SH-SY5Y (cell line): ENCODE results near the gene ZMIZ1.

Source experiments
- GATA2 ChIP-seq: IDR thresholded peaks from 2 replicates; pipeline ENCODE4 v1.6.1; 2011; ENCODE audit warnings: mild to moderate bottlenecking, low read depth, low read length
- GATA3 ChIP-seq: IDR thresholded peaks from 2 replicates; pipeline ENCODE4 v1.6.1; 2011; ENCODE audit warnings: low read depth, mild to moderate bottlenecking, low read length, moderate library complexity

ZMIZ1 gene

DNA sequence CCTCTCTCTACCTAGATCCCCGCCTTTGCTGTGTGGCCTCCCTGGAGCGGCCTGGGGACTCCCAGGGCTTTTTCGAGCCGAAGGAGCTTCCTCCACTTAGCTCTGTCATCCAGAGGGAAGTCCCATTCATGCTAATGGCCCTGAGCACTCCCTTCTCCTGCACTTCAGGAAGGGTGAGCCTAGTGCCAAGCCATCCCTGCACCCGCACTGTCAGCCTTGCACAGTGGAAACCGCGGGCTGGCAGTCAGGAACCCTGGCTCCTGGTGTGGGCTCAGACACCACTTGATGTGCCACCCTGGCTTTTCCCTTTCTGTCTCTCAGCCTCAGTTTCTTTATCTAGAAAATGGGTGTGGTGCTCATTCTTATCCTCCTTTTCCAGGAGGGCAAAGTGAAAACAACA, 131.6 kb downstream of the ZMIZ1 start:
- no peak for TF ChIP-seq GATA2
- no peak for TF ChIP-seq GATA3

DNA sequence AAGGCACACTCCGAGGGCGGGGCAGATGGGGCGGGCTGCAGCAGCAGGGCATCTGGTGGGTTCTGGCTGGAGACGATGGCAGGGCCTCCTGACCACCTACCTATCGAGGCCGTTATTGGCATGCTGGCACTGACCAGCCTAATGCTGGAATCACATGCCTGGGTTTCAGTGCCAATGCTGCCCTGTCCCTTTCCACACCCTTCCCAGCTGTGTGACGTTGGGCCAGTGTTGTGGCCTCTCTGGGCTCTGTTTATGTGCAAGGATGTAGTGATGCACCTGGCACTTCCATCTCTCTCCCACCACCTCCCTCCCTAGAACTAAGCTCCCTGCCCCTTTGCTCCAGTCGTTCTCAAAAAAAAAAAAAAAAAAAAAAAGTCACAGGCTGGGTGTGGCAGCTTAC, 132.9 kb downstream of the ZMIZ1 start:
- TF ChIP-seq GATA2 (no peak), GATA3 (no peak)

DNA sequence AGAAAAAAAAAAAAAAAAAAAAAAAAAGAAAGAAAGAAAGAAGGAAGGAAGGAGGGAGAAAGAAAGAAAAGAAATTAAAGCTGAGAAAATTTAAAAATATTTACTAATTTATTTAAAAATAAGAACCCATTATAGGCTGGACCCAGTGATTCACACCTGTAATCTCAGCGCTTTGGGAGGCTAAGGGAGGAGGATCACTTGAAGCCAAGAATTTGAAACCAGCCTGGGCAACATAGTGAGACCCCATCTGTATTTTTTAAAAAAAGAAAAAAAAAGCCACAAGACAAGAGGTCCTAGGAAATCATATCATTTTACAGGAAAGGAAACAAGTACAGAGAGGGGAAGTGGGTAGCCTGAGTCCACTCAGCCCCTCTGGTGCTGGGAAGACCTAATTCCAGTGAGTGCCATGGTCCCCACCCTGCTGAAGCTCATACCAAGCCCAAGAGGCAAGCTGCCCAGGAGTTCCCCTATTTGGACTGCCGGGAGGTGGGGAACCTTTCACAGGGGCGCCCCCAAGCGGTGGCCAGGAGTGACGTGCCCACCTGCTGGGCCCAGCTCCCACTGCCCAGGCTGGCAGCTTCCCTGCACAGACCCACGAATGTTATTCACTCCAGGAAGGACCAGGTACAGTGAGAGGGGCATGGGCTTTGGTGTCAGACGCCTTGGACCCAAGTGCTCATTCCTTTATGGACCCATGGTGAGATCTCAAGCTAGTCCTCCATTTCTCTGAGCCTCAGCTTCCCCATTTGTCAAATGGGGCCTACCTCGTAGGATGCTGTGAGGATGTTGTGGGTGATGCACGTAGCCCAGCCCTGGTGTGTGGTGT, 133.6 kb downstream of the ZMIZ1 start:
- TF ChIP-seq GATA3 (no peak), GATA2 (no peak)

- TF ChIP-seq GATA3, result no peak
- no peak for TF ChIP-seq GATA2
Observed at GRCh38 chr10:79203014-79203644, 134.4 kb downstream of the ZMIZ1 start.

DNA sequence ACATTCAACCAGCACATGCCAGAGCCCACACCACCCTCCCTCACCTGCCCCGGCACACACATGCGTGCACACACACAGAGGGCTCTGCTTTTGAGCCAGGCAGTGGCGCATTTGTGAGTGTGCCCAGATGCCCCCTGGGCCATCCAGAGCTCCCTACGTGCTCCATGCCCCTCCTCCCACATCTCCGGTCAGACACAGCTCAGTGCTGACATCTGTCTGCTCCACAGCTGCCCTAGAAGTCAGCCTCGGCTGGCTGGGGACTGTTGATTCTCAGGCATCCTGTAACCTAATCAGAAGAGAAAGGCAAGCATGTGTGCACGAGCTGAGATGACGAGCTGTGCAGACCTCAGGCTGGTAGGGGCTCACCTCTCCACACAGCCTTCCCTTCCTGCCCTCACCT, 135.1 kb downstream of the ZMIZ1 start:
- TF ChIP-seq GATA3 (no peak), GATA2 (peak; percentile 22; the same call in 1 of the 2 replicates)

DNA sequence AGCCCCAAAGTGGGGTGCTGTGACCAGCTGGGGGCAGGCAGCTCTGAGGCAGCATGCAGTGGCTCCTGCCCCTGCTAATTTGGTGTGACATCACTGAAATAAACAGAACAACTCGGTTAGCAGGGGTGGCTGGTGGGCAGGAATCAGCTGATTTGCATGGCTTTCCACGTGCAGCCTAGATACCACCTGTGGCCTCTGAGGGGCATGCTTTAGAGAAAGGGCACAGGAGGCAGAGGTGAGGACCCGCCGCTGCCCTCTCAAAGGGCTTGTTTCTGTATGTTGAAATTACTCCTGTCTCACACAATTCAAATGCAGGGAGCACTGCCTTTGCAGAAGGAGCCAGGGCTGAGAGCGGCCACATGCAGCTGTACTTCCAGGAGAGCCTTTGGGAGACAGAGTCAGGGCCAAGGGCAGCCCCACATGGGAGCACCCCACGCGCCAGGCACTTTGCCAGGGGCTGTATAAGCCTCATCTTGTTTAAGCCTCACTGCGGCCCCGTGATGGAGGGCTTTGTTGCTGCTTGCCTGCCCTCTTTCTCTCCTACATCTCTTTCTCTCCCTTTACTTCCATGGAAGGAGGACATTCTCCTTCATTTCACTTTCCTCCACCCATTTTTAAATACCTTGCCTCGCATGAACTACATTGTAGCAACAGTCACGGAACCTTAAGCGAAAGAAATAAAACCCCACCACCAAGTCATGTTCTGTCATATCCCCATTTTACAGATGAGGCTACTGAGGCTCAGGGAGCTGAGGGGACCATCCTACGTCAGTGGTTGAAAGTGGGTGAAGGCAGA, 137.7 kb downstream of the ZMIZ1 start:
- TF ChIP-seq GATA2, result no peak
- TF ChIP-seq GATA3, result no peak

GRCh38 chr10:79207096-79207357, 138.3 kb downstream of the ZMIZ1 start:
- TF ChIP-seq GATA2, result no peak

- no peak for TF ChIP-seq GATA3
- no peak for TF ChIP-seq GATA2
Observed at GRCh38 chr10:79207726-79208125, 139.0 kb downstream of the ZMIZ1 start.

- TF ChIP-seq GATA2, result no peak
- no peak for TF ChIP-seq GATA3
Observed at GRCh38 chr10:79208251-79208983, 139.7 kb downstream of the ZMIZ1 start.

- TF ChIP-seq GATA3 (no peak), GATA2 (no peak)
Observed at GRCh38 chr10:79209340-79209739, 140.6 kb downstream of the ZMIZ1 start.

- TF ChIP-seq GATA3 (no peak), GATA2 (no peak)
Observed at GRCh38 chr10:79209831-79210230, 141.1 kb downstream of the ZMIZ1 start.

DNA sequence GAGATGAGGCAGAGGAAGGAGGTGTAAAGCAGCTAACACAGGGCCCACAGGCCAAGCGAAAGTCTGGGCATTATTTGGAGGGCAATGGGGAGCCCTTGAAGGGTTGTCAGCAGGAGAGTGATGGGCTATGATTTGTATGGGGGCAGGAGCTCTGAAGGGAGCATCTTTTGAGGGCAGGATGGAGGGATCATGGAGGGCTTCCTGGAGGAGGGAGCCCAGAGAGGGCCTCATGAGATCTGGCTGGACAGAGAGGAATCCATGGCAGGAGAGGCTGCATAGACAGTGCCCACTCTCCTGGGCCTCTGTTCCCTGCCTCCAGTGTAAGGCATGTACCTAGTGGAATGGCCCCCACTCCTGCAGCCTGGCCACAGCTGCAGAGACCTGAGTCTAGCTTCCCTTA, 141.9 kb downstream of the ZMIZ1 start:
- TF ChIP-seq GATA3, result no peak

- TF ChIP-seq GATA3 (no peak), GATA2 (no peak)
Observed at GRCh38 chr10:79211616-79212015, 142.8 kb downstream of the ZMIZ1 start.

- TF ChIP-seq GATA3 (no peak), GATA2 (no peak)
Observed at GRCh38 chr10:79215531-79215930, 146.8 kb downstream of the ZMIZ1 start.
